ENCODE measurements around the gene RAB31. TPM values are rescaled to one million over a fixed set of nuclear protein-coding genes. Genes with fewer than 3 reads are reported as not detected.

Gene RAB31
- total RNA-seq, 1 donor from 2014 or later = 26.0 TPM

DNA sequence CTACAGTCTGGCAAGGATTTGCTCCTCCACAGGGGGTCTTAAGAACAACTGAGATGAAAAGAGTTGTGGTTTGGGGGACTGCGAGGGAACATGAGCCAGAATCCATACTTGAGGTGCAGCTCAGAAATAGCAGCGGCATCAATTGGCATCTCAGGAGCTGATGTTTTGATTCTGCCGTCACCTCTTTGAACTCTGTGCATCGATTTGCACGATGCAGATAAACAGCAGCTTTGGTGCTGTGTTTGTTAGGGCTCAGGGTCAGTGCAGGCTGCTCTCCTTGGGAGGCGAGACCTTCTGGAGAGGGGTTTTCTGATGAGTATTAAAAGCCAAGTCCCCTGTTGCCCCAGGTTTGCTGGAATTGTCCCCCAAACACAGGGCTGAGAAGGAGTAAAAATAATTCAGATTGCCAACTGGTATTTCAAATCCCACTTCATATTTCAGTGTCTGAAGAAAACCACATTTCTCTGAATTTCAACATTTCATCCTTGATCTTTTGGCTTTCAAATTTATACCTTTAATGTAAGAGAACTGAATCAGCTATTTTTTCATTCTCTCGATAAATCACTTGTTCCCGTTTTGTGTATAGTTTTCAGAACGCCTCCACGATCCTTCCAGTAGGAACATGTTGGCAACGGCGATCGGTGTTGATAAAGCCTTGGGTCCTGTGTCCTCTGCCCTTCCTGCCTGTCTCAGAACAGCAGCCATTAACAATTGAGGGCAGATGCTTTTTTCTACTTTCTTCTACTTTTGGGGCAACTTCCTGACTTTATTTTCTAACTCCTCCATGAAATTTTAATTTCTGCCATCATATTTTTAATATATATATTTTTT, 65.0 kb downstream of the RAB31 start:
- no peaks in the 10 kb centered on the region for H3K9me3 ChIP-seq
- no peak for DNase-seq (ENCODE audit: extremely low spot score in 2 of 2)
- intact Hi-C loops (cut with DNase I) = no loop called here
- peaks cover 29% of the 10 kb centered on the region for H3K4me1 ChIP-seq
- H3K27ac ChIP-seq = peak overlapping the region; percentile 54
- no peaks in the 10 kb centered on the region for H3K27me3 ChIP-seq
- H3K4me3 ChIP-seq = no peak overlapping the region
- no peaks in the 10 kb centered on the region for H3K36me3 ChIP-seq
- TF ChIP-seq POLR2A (IDR thresholded peaks at IDR 0.05) (no peak), POLR2AphosphoS5 (IDR thresholded peaks at IDR 0.05; ENCODE audit: insufficient read depth in 1 of 2, low read depth in 1 of 2) (no peak)
- TF ChIP-seq, protein P1, sequence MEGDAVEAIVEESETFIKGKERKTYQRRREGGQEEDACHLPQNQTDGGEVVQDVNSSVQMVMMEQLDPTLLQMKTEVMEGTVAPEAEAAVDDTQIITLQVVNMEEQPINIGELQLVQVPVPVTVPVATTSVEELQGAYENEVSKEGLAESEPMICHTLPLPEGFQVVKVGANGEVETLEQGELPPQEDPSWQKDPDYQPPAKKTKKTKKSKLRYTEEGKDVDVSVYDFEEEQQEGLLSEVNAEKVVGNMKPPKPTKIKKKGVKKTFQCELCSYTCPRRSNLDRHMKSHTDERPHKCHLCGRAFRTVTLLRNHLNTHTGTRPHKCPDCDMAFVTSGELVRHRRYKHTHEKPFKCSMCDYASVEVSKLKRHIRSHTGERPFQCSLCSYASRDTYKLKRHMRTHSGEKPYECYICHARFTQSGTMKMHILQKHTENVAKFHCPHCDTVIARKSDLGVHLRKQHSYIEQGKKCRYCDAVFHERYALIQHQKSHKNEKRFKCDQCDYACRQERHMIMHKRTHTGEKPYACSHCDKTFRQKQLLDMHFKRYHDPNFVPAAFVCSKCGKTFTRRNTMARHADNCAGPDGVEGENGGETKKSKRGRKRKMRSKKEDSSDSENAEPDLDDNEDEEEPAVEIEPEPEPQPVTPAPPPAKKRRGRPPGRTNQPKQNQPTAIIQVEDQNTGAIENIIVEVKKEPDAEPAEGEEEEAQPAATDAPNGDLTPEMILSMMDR (IDR thresholded peaks at IDR 0.05) = no peak

DNA sequence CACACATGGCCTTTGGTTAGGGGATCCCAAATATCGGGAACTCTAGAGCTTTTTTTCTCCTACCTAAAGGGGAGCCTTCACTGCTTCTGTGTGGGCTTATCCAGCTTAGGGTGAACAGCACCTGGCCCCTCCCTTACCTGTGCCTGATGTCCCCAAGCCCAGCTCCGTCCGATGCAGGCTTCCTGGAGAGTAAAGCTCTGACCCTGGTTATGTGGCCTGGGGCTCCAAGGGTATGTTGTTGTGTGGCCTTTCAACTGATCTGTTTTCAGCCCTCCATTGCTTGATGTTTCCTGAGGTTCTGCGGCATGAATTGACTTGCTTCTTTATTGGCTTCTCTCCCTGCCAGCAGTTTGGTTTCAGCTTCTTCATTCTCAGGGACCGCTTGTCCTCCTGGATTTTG, 66.0 kb downstream of the RAB31 start:
- peaks cover 29% of the 10 kb centered on the region for H3K4me1 ChIP-seq
- no peaks in the 10 kb centered on the region for H3K27me3 ChIP-seq
- H3K9me3 ChIP-seq = no peaks in the 10 kb centered on the region
- no peak for DNase-seq (ENCODE audit: extremely low spot score in 2 of 2)
- H3K4me3 ChIP-seq = no peak overlapping the region
- no peak overlapping the region for H3K27ac ChIP-seq
- TF ChIP-seq POLR2A (IDR thresholded peaks at IDR 0.05) (no peak), POLR2AphosphoS5 (IDR thresholded peaks at IDR 0.05; ENCODE audit: insufficient read depth in 1 of 2, low read depth in 1 of 2) (no peak)
- TF ChIP-seq, protein P1 (IDR thresholded peaks at IDR 0.05) = no peak
- intact Hi-C loops (cut with DNase I) = no loop called here
- no peaks in the 10 kb centered on the region for H3K36me3 ChIP-seq

DNA sequence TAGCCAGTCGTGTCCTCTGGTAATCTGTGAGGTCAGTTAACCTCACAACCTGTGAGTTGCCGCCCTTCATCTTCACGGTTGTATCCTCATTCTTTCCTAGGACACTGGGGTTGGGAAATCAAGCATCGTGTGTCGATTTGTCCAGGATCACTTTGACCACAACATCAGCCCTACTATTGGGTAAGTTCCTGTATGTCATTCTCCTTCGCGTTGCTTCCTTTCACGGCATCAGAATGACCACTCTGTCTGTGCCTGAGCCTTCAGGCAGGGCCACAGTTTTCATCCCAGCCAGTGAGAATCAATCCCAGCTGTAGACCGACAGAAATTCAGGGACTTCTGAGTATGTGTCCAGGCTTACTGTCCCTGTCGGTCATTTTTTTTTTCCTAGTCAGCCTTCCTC, 67.1 kb downstream of the RAB31 start:
- no peak overlapping the region for H3K4me3 ChIP-seq
- TF ChIP-seq POLR2AphosphoS5 (IDR thresholded peaks at IDR 0.05; ENCODE audit: insufficient read depth in 1 of 2, low read depth in 1 of 2) (no peak), POLR2A (IDR thresholded peaks at IDR 0.05) (no peak)
- TF ChIP-seq, protein P1 (IDR thresholded peaks at IDR 0.05) = no peak
- peaks cover 24% of the 10 kb centered on the region for H3K4me1 ChIP-seq
- H3K9me3 ChIP-seq = no peaks in the 10 kb centered on the region
- intact Hi-C loops (cut with DNase I) = no loop called here
- peak overlapping the region; percentile 20 for H3K27ac ChIP-seq
- no peak for DNase-seq (ENCODE audit: extremely low spot score in 2 of 2)
- no peaks in the 10 kb centered on the region for H3K36me3 ChIP-seq
- H3K27me3 ChIP-seq = no peaks in the 10 kb centered on the region

DNA sequence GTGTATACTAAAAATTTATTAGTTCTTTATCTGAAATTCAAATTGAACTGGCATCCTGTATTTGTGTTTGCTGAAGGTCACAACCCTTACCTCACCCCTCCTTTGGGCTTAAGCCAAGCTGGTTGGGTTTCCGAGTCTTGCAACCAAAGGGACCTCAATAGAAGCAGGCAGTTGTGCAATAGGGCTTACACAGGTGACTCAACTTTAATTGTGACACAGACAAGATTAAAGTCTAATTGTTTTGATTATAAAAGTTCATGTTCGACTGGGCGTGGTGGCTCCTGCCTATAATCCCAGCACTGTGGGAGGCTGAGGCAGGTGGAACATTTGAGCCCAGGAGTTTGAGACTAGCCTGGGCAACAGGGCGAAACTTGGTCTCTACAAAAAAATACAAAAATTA, 71.5 kb downstream of the RAB31 start:
- intact Hi-C loops (cut with DNase I) = no loop called here
- Histone ChIP-seq H3K4me1 (peaks cover 14% of the 10 kb centered on the region), H3K36me3 (no peaks in the 10 kb centered on the region), H3K27ac (no peak overlapping the region), H3K27me3 (no peaks in the 10 kb centered on the region), H3K4me3 (no peak overlapping the region), H3K9me3 (no peaks in the 10 kb centered on the region)
- DNase-seq (ENCODE audit: extremely low spot score in 2 of 2) = no peak
- TF ChIP-seq, protein P1 (IDR thresholded peaks at IDR 0.05) = no peak
- TF ChIP-seq POLR2AphosphoS5 (IDR thresholded peaks at IDR 0.05; ENCODE audit: insufficient read depth in 1 of 2, low read depth in 1 of 2) = peak in 1 of 2 donors; percentile 55
